Hippocampal formation (tissue), 2 donors: ENCODE results near the gene DAPP1.
"Not testable (repeated sequence)": the region's sequence is repeated elsewhere in the genome, so short reads cannot be mapped to it uniquely, and the experiment has no call there.

Experiments used
- DNase-seq, 2 donors: peaks; one replicate each; lab custom pipeline; 2025; lab: John Stamatoyannopoulos, UW

The DAPP1 gene, protein sequence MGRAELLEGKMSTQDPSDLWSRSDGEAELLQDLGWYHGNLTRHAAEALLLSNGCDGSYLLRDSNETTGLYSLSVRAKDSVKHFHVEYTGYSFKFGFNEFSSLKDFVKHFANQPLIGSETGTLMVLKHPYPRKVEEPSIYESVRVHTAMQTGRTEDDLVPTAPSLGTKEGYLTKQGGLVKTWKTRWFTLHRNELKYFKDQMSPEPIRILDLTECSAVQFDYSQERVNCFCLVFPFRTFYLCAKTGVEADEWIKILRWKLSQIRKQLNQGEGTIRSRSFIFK

DNA sequence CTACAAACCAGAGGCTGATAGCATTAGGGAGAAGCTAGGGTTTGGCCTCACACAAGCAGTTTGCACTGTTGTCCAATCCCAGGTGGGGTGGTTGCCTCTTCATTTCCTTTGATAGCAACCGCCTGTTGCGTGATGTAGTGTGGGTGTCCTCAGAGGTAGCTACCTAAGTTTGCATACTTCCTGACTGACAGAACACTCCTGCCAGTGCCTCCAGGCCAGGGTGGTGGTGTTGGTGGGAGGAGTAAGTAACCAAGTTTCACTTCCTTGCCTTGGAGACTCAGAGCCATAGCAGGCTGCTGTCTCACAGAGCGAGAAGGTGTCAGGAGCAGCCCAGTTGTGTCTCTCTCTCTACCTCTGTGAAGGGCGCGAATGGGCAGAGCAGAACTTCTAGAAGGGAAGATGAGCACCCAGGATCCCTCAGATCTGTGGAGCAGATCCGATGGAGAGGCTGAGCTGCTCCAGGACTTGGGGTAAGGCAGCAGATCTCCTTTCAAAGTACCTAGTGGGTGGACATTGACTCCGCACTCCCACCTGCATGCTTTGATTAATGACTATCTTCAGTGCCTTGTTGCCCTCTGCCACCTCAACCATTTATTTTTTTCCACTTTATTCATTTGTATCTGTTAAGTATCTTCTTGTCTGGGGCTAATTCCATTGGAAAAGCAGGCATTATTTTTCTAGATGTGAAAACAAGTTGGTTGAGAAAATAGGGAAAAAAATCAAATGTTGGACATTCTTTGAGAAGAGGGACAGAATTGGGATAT, at the start of gene DAPP1:
DAPP1 (plus strand) TSS at position 283 of the 764 bp plus-strand sequence; CDS start at position 370, 87 bp downstream.
- DNase-seq = peak in 1 of 2 donors; percentile 13

DNA sequence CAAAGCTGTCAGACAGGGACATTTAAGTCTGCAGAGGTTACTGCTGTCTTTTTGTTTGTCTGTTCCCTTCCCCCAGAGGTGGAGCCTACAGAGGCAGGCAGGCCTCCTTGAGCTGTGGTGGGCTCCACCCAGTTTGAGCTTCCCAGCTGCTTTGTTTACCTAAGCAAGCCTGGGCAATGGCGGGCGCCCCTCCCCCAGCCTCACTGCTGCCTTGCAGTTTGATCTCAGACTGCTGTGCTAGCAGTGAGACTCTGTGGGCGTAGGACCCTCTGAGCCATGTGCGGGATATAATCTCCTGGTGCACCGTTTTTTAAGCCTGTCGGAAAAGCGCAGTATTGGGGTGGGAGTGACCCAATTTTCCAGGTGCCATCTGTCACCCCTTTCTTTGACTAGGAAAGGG, 45.8 kb upstream of the DAPP1 start:
- not testable (repeated sequence) for DNase-seq

DNA sequence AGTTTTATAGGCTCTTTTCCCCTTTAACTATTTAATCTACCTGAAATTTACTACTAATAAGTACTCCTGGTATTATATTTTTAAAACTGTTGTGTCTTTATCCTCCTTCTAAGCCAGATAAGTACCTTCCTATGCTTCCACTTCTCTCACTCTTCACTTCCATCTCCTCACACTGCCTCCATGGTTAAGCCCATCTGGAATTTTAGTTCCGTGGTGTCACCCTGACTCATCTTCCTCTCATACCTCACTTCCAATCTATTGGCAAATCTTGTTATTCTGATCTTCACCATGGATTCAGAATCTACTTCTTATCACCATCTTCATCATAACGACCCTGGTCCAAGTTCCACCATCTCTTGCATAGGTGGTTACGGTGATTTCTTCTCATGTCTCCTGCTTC, 32.7 kb upstream of the DAPP1 start:
- DNase-seq = no peak

DNA sequence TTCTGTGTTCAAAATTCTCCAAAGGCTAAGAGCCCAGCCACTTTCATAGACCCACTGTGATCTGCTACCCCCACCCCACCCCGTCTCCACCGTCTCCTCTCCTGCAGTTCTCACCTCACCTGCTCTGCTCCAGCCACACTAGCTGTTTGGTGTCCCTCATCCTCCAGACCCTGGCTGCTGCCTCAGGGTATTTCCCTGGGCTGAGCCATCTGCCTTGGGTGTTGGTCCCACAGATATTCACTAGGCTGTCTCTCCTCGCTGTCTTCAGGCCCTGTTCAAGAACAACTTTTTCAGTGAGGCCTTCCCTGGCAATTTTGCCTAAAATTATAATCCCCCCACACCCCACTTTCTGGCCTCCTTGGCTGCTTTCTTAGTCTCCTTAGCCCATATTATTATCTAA, 31.8 kb upstream of the DAPP1 start:
- DNase-seq = no peak

DNA sequence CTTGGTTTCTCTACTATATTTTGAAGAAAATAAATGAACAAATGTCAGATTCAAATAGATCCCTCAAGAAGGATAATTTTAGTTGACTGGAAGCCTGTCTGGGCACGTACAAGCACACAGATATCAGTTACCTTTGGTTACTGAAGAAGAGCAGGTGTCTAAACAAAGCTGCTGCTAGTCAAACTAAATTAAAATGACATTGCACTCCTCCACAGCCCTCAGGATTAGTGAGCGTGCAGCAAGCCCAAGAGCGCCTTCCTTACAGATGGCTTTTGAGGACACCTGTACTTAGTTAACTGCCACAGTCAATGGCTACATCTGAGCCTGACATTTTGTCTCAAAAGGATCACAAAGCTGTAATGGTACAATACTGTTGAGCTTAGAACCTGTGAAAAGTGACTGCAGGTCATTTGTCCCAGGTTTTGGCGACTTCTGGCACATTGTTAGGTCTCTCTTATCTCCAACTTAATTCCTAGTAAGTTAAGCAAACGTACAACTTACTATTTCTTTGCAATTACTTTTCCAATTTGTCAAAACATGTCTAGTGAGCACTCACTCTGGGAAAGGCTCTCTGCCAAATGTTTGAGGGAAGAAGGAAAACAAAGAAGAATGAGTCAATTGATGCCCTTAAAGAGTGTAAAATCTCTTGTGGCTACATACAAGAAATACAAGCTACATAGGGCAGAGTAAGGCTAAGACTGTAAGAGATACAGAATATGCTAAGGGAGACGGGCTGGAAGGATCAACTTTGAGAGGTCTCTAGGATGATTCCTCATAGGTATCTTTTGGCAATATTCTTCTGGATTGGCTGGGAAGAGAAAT, 25.6 kb upstream of the DAPP1 start:
- no peak for DNase-seq

DNA sequence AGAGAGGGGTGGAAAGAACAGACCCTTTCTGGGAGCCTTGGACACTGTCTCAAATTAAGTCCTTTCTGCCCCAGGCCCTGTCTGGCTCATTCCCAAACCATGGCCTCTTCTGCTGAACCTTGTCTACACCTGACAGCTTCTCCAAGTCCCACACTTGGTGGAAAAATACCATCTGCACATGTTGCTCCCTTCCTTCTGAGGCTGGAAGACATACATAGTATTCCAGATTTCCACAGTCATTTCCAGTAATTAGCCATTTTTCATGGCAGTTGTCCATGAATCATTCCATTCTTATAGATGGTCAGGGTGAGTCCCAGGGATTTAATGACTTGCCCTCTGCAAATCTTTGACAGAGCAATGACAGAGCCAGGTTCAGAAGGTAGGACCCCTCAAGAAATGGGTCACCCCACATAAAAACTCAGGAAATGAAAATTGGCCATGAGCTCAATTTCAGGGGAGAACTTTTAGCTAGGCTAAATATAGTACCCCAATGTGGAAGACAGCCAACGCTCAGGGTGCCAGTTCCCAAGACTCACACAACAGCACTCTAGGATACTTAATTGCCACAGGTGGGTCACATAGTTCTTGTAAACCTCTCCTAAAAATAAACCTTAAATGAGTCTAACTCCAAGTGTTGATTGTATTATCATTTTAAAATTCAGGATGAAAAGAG, 16.2 kb upstream of the DAPP1 start:
- no peak for DNase-seq

DNA sequence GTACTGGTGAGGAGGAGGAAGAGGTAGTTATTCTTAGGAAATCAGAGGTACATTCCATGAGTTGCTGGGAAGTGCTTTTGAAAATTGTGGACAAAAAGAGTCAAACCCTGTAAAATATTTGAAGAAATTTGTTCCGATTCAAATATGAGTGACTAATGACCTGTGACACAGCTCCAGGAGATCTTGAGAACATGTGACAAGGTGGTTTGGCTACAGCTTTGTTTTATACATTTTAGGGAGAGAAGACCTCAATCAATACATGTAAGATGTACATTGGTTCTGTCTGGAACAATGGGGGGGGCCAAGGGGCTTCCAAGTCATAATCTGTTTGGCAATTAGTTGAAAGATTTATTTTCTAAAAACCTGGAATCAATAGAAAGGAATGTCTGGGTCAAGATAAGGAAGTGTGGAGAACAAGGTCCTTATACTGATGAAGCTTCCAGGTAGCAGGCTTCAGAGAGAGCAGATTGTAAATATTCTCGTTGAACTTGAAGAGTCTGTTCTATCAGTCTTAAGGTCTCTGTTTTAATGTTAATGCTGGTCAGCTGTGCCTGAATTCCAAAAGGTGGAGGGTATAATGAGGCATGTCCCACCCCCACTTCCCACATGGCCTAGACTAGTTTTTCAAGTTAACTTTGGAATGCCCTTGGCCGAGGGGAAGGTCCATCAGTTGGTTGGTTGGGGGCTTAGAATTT, 15.5 kb upstream of the DAPP1 start:
- no peak for DNase-seq

DNA sequence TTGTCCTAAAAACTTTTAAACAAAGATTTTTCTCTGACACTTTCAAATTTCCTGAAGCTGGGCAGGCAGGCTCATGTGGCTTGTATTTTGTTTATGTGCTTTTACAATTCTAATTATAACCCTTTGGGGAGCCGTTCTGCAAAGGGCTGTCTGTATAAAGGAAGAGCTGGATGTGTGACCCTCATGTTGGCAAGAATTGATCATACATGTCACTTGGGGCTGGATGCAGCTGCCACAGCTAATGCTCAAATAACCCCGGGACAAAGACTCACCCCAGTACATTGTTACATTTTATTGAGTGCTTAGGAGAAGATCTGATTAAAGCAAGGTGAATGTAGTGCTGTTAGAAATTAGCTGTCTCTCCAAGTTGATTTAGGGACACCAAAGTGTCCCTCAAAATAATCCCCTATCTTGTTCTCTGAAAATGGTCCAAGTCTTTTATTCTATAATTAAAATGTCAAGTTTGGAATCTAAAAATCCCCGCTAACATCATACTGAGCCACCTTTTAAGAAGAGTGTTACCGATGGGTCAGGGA, 13.0 kb upstream of the DAPP1 start:
- DNase-seq = no peak

DNA sequence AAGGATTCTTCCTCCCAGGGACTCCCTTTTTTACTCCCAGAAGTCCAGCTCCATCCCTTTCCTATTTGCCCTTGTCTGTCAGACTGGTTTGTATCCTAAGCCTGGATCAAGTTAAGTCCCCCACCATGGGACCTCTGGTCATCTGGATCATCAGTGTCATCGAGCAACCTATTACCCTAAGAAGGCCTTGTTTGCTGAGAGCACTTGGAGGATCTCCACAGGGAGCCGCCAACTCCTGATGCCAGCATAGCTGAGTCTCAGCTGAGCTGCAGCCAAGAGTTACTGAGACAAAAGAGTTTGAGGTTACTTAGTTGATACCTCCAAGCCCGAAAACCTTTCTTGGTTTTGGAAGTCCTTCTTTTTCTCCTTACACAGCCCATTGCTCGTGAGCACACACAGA, 10.1 kb upstream of the DAPP1 start:
- no peak for DNase-seq

DNA sequence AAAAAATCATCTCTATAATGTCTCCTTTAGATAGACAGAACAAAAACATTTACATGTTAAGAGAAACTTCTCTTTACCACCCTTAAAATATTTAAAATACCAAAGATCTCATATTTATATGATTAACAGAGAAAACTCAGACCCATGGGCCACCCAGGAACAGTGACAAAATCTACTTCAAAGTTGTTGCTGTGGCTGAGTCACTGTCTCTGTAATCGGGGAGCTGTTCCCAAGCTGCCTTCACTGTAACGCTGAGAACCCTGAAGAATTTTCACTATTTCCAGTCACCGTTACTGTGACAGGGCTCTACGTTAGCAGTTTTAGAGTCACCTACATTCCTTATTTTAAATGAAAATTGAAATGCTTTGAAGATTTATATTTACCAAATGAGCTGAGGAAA, 9.0 kb upstream of the DAPP1 start:
- no peak for DNase-seq

DNA sequence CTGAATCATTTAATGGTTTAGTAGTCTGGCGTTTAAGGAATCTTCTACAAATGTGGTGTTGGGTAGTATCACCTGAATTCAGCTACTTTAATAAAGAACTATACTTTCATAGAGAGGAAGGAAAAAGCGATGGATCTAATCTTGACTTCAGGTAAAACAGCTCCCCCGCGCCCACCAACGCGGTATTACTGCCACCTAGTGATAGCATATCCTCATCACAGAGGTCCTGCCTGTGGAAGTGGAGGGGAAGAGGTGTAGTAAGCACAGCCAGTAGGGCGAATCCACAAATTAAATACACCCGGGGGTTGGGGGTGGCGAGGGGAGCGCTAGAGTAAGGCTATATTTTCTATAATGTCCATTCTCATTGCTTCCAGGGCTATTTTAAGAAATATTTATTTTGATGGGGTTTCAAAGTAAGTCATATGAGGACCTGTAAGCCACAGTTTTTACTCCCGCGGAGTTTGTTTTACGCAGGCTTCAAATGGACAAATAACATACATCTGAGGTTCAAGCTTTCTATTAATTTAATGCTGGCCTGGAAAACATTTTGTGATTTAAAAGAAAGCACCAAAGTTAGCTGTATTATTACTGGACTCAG, 8.3 kb upstream of the DAPP1 start:
- no peak for DNase-seq

DNA sequence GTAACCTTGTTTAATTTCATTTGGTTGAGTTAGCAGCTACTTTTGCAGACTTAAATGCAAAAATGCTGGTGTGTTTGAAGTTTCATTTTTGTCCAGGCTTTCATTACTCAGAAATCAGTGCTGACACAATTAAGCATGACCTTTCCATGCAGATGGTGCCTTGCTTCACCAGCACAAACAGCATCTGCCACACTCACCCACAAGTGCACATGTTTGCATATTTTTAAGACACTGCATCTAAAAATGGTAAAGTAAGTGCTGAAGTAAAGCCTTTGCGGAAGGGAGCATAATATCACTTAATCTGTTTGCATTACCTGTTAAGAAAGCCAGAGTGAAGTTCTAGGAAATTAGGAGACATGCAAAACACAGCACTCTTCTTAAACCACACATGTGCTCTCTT, 7.3 kb upstream of the DAPP1 start:
- peak in 1 of 2 donors; percentile 37 for DNase-seq

DNA sequence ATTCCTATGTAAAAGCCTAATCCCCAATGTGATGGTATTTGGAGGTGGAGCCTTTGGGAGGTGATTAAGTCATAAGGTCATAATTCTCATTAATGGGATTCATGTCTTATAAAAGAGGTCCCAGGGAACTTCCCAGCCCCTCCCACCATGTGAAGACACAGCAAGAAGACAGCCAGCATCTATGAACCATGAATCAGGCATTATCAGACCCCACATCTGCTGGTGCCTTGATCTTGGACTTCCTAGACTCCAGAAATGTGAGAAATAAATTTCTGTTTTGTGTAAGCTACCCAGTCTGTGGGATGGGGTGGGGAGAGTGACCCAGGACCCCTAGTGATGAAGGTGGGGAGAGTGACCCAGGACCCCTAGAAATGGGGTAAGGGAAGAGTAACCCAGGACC, 6.1 kb upstream of the DAPP1 start:
- DNase-seq = no peak

DNA sequence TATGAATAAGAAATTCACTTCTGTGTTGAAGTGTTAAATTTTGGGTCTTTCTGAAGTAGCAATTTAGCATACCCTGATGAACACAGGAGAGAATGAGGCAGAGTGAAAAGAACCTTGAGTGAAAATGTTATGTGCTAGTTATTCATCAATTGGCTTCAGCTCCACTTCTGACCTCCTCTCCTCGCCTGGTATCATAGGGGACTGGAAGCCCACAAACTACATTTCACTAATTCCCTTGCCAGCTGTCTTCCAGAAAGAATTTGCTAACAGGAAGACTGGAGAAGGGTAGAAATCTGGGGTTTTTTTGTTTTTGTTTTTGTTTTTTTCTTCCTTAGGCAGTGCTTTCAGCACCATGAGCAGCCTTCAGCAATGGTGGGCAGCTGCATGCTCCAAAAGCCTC, 5.5 kb upstream of the DAPP1 start:
- DNase-seq = no peak

DNA sequence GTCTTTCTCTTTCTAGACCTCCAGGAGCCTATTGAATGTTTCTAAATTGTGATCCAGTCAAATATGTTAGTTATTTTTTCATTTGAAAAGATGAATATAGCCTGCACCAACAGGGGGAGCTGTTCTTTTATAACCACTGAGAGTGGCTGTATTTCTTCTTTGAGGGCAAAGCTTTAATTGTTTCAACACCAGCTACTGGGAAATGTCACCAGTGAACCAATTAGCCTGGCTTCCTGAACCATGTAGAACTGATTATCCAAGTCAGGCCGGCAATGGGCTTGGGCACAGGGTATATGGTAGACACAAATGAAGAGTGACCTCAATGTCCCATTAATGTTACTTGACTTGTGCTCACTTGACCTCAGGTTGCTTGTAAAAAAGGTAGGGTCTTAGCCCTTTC, 4.8 kb upstream of the DAPP1 start:
- no peak for DNase-seq

DNA sequence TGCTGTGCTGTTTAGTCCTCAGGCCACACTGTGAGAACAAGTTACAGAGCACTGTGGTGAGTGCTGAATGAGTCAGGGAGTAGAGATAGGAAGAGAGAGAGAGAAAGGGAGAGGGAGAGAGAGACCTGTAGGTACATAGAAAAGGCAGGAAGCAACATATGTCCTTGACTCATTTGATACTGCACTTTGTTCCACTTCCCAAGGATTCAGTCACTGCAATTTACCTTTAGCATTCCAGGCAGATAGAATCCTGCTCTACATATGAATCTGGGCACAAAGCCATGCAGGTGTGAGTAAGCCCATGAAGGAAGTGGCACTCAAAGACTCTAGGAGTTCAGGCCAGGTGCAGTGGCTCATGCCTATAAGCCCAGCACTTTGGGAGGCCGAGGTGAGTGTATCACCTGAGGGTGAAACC, 1.0 kb upstream of the DAPP1 start:
- DNase-seq = no peak

DNA sequence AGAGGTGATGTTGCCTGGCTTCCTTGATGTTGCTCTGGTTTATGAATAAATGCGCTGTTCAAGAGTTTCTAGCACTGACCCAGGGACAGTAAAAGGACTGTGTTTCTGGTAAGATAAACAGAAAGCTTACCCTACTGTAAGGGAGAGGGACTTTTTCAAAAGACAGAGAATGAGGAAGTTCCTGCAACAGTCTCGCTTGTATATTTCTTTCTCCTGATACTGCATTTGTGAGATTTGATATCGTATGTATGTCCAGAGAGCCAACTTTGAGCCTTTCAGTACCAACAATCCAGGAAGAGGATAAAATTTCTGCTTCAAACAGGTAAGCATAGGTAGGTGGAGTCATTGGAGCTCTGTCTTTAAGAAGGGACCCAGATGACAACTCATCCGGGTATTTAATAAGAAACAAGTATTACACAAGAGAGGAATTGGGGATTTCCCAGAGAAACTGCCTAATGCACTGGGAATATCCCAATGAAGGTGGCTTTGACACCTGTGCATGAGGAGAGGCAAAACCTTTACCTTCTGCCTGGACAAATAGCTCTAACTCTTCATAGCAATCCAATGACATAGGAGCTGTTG, 773 bp downstream of the DAPP1 start:
- DNase-seq = no peak

DNA sequence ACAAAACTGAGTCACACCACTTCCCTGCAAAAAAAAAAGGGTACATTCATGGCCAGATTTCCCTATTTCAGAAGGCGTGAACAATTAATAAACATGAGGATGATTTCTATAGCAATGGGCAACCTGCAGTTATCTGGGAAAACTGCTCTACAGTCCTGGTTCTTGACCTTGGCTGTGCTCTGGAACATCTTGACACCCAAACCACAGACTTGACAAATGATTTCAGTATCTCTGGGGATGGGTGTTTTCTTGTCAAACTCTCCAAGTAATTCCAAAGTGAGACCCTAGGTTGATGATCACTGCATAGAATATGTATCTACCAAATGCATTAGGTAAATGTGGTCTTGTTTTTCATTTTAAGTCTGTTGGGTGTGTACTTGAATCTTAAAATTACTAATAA, 2.0 kb downstream of the DAPP1 start:
- DNase-seq = no peak

DNA sequence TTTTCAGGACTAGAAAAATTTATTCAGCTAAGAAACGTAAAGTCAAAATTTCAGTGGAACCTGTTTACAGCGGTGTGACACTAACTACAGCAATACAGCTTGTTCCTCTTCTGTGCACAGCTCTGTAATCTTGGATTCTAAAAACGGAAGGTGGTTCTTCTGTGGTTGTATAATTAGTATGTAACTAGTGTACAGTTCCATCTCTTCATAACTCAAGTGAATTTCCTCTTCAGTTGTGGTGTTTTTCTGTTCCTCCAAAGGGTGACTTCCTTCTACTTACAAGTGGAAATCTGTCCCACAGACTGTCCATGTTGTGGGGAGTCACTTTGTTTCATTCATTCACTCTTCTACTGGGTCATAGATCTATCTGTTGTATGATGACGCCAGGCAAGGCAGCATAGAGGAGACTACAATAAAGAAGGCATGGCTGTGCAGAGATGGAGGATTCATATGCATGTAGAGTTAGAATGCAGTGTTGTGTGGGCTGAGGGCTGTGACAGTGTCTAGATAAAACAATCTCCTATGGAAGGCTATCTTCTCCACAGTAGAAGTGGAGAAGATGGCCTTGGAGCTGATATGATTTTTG, 5.4 kb downstream of the DAPP1 start:
- DNase-seq = no peak

DNA sequence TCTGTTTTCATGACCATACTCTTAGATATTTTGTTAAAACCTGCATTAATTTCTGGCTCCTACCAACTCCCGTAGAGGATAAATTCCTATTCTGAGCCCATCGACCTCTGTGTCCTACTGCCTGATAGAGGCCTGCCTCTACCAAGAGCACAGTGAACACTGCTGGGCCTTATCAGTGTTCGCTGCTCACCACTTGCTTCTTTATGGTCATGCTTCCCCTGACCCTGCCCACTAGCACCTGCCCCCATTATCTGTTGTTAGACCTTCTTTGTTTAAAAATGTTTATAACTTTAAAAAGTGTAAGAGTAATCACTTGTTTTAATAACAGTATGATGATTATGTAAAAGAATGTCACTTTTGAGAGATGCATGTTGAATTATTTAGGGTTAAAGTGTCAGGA, 6.1 kb downstream of the DAPP1 start:
- DNase-seq = no peak
